Naive thymus-derived CD8-positive, alpha-beta T cell (primary cell): ENCODE measurements around the gene LCN15. TPM values are rescaled to one million over a fixed set of nuclear protein-coding genes. Genes with fewer than 3 reads are reported as not detected.

ENCODE experiments used
- ATAC-seq, 2 donors: fragments of 150-1000 bp; cut with Tn5 transposase in 1 of 2; sonication (Bioruptor Pico), chemical (Tn5 transposase) in 1 of 2; 1 replicate in 1 of 2; 2 replicates in 1 of 2; pipeline ENCODE4 v1.10.0; 2021; ENCODE audit warnings: mild to moderate bottlenecking in 2 of 2, moderate library complexity in 2 of 2
- POLR2A ChIA-PET: fragments of 350-600 bp; sonication (Branson Sonifier 250); formaldehyde crosslinking; loops from one replicate; lab custom pipeline; 2021; ENCODE audit warnings: antibody characterized with exemption; lab: Charles Lee
- DNase-seq, 10 donors: peaks; one replicate each; pipeline versions ENCODE4 v3.0.0 to v3.0.0-alpha.2; 2020 to 2022
- H3K27ac Mint-ChIP-seq, 10 donors: one replicate each; pipeline ENCODE4 v1.8.0; 2020 to 2022; ENCODE audit warnings: mild to moderate bottlenecking in 10 of 10, mixed read lengths in 10 of 10, moderate library complexity in 4 of 10, inconsistent platforms in 1 of 10
- H3K27me3 Mint-ChIP-seq, 5 donors: one replicate each; pipeline ENCODE4 v1.8.0; 2021 to 2022; ENCODE audit warnings: mixed read lengths in 5 of 5
- H3K36me3 Mint-ChIP-seq, 3 donors: one replicate each; pipeline ENCODE4 v1.8.0; 2020 to 2022; ENCODE audit warnings: mixed read lengths in 3 of 3, mild to moderate bottlenecking in 2 of 3, inconsistent platforms in 1 of 3
- H3K4me1 Mint-ChIP-seq, 4 donors: one replicate each; pipeline ENCODE4 v1.8.0; 2021 to 2022; ENCODE audit warnings: mixed read lengths in 4 of 4
- H3K4me3 Mint-ChIP-seq, 10 donors: one replicate each; pipeline ENCODE4 v1.8.0; 2020 to 2022; ENCODE audit warnings: mild to moderate bottlenecking in 10 of 10, mixed read lengths in 10 of 10, moderate library complexity in 6 of 10, inconsistent platforms in 1 of 10
- H3K9me3 Mint-ChIP-seq, 9 donors: one replicate each; pipeline ENCODE4 v1.8.0; 2020 to 2022; ENCODE audit warnings: mixed read lengths in 9 of 9, mild to moderate bottlenecking in 3 of 9, inconsistent platforms in 1 of 9, moderate library complexity in 1 of 9
- polyA plus RNA-seq, 3 donors: library from polyadenylated mRNA; unstranded; fragments of 300-500 nt; fragmentation: Illumina TruSeq; gene quantifications; one replicate each; pipeline ENCODE4 v1.2.3, GENCODE V29; 2021
- total RNA-seq, 8 experiments: library from RNA in 2 of 8; stranded (reverse) in 2 of 8; gene quantifications; one replicate each; pipeline ENCODE4 v1.2.3 and lab custom pipeline; 2021 to 2026

Gene LCN15
- total and polyA plus RNA-seq, 5 experiments from 2014 or later = not detected

DNA sequence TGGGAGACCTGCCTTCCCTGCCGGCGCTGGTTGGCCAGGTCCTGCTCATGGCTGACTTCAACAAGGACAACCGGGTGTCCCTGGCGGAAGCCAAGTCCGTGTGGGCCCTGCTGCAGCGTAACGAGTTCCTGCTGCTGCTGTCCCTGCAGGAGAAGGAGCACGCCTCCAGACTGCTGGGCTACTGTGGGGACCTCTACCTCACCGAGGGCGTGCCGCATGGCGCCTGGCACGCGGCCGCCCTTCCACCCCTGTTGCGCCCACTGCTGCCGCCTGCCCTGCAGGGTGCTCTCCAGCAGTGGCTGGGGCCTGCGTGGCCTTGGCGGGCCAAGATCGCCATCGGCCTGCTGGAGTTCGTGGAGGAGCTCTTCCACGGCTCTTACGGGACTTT lies 41.4 kb downstream of the LCN15 start:
- peaks cover 17 to 50% (median 38%) of the 10 kb centered on the region in 4 donors for H3K4me1 Mint-ChIP-seq
- H3K36me3 Mint-ChIP-seq = peaks cover 6 to 35% (median 21%) of the 10 kb centered on the region in 3 donors
- POLR2A ChIA-PET = no interaction called here
- no peaks in the 10 kb centered on the region for H3K9me3 Mint-ChIP-seq
- no peak overlapping the region for H3K27ac Mint-ChIP-seq
- no peak for DNase-seq
- H3K4me3 Mint-ChIP-seq = no peak overlapping the region
- ATAC-seq = no peak
- no peaks in the 10 kb centered on the region for H3K27me3 Mint-ChIP-seq

DNA sequence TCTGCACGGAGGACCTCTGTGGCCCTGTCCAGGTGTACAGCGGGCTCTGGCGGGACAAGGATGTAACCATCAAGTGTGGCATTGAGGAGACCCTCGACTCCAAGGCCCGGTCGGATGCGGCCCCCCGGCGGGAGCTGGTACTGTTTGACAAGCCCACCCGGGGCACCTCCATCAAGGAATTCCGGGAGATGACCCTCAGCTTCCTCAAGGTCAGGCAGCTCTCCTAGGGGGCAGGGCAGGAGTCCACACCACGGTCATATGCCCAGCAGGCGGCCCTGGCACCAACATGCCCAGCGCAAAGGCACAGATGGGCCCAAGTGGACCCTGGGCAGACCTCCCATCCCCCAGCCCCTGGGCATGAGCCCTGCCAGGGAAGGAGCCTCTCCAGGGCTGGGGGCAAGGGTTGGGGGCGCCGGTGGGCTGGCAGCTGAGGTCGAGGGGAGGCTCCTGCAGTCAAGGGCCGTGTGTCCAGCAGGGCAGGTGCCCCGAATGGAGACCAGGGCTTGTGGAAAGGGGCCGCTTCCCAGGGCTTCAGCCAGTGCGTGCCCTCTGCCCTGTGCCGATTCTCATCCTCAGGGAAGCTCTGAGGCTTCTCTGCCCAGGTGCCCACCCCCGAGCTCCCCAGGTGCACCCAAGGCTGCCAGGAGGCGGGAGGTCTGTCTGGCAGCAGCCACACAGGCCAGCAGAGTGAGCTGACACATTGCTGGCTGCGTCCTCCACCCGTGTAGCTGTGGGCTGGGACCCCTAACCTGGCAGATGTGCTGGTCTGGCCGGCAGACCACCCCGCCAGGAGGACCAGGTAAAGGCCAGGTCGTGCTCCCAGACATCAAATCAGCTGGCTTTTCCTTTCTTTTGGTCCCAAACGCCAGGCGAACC lies 42.0 kb downstream of the LCN15 start:
- no peak for DNase-seq
- no peaks in the 10 kb centered on the region for H3K27me3 Mint-ChIP-seq
- ATAC-seq = no peak
- H3K4me3 Mint-ChIP-seq = no peak overlapping the region
- peaks cover 6 to 35% (median 21%) of the 10 kb centered on the region in 3 donors for H3K36me3 Mint-ChIP-seq
- no peaks in the 10 kb centered on the region for H3K9me3 Mint-ChIP-seq
- POLR2A ChIA-PET = interaction anchor here (0.8 to 1.2 kb wide), 2 partner anchors 9 to 26 kb away, joined by 3 read pairs; no protein-coding TSS in a partner anchor
- no peak overlapping the region for H3K27ac Mint-ChIP-seq
- H3K4me1 Mint-ChIP-seq = peaks cover 15 to 47% (median 36%) of the 10 kb centered on the region in 4 donors

DNA sequence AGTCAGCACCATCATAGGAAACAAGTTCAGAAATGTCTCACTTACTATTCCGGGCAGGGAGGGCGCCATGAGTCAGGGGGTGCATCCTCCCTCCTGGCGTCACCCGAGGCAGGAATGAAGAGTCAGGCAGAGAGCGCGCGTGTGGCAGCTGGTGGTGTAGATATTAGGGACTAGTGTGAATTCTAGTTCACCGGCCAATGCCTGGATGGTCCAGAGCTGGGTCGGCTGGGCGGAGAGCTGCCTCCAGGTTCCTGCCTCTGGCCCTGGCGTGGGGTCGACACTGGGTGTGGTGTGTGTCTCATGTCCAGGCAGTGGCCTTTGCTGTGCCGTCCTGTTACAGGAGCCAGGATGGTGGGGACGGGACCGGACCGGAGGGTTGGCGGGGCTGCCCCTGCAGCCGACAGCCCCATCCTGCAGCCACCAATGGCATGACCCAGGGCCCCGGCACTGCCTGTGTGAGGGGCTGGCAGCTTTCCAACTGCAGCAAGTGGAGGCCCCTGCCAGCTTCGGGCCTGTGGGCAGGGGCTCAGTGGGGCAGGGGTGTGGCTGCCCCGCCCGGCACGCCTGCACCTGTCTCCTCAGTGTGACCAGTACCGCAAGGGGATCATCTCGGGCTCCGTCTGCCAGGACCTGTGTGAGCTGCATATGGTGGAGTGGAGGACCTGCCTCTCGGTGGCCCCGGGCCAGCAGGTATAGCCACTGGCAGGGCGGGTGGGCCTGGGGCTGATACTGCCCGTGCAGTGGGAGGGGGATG lies 42.8 kb downstream of the LCN15 start:
- H3K4me1 Mint-ChIP-seq = peaks cover 11 to 41% (median 29%) of the 10 kb centered on the region in 4 donors
- POLR2A ChIA-PET = interaction anchor here (0.8 to 1.2 kb wide), 2 partner anchors 8 to 25 kb away, joined by 3 read pairs; no protein-coding TSS in a partner anchor
- DNase-seq = no peak

DNA sequence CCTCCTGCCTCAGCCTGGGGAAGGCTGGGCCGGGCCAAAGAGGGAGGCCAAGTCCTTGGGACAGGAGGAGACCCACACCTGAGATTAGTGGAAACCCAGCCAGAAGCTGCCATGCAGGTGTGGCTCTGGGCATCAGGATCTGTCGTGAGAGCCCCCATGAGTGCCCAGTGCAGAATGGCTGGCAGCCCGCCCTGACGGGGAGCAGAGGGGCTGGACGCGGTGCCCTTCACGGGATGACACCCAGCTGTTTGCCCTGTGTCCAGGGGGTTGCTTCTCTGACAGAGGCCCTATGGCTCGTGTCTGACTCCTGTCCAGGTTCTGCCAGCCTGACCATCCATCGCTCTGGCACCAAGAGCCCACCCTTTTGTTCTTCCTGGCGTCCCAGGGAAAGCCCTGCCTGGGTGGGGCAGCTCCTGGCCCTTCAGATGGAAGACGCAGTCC lies 43.4 kb downstream of the LCN15 start:
- POLR2A ChIA-PET = interaction anchor here (1.2 kb wide), 1 partner anchor 25 kb away, joined by 3 read pairs; no protein-coding TSS in a partner anchor
- DNase-seq (no peak), ATAC-seq (no peak)
- Mint-ChIP-seq H3K9me3 (no peaks in the 10 kb centered on the region), H3K4me1 (peaks cover 10 to 35% (median 25%) of the 10 kb centered on the region in 4 donors), H3K27ac (peak overlapping the region in 1 of 10 donors; percentile 34), H3K36me3 (peaks cover 0 to 27% (median 11%) of the 10 kb centered on the region in 3 donors), H3K27me3 (peaks cover 0 to 4% (median 1%) of the 10 kb centered on the region in 5 donors), H3K4me3 (no peak overlapping the region)

More for the DNA sequence above, 42.8 kb downstream of the LCN15 start:
- Mint-ChIP-seq H3K27ac (peak overlapping the region in 2 of 10 donors; percentile 20 to 34), H3K4me3 (no peak overlapping the region), H3K9me3 (no peaks in the 10 kb centered on the region), H3K27me3 (no peaks in the 10 kb centered on the region), H3K36me3 (peaks cover 1 to 33% (median 17%) of the 10 kb centered on the region in 3 donors)
- no peak for ATAC-seq

DNA sequence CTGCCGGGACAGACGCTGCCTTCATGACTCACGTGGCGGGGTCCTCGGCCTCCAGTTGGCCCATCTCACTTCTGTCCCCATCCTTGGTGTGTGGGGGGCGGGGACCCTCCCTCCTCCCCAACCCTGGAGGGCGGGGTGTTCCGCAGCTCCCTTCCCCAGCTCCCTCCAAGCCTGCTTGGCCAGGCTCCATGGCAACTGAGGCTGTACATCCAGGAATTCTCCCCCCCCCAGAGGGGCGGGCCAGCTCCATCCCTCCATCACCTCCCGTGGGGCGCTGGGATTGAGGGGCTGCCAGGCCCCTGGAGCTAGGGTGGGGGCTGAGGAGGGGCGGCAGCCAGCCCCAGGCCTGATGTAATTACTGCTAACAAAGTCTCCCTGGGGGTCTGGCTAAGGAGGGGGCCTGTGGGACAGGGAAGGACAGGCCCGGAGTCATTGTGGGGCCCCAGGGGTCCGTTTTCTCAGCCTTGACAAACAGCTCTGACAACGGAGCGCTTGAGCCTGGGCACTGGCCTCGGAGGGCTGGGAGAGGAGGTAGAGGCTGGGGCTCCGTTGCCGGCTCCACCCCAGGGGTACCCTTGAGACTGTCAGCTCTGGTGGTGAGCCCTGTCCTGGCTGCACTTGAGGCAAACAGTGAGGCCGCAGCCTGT lies 43.9 kb downstream of the LCN15 start:
- Mint-ChIP-seq H3K4me3 (no peak overlapping the region), H3K36me3 (peaks cover 0 to 21% (median 9%) of the 10 kb centered on the region in 3 donors), H3K9me3 (no peaks in the 10 kb centered on the region), H3K27ac (no peak overlapping the region), H3K4me1 (peaks cover 11 to 30% (median 23%) of the 10 kb centered on the region in 4 donors), H3K27me3 (peaks cover 0 to 9% (median 4%) of the 10 kb centered on the region in 5 donors)
- ATAC-seq (no peak), DNase-seq (no peak)
- POLR2A ChIA-PET = no interaction called here

DNA sequence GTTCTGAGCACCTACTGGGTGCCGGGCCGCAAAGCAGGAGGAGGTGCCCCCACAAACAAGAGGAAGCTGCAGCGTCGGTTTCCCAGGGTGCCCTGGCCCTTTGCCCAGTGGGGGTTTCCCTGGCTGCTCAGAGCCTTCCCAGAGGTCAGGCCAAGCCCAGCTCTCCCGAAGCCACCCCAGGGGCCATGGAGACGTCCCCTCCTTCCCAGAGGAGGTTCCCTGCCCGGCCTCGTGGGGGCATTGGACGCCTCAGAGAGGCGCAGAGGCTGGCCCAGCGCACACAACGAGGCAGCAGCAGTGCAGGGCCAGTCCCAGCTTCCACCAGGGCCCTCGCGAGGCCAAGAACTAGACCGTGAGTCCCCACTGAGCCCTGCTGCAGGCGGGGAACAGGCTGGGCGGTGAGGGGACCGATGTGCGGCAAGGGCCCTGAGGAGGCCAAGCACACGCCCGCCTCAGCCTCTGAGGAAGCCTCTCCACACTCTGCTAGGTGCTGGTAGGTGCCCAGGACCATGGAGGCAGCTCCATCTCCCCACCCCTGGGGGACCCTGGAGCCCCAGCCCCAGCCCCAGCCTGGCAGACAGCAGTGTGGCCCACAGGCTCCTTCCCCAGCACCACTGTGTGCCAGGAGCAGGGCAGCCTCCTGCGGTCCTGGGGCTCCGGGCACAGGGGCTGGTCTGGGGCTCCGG lies 45.0 kb downstream of the LCN15 start:
- POLR2A ChIA-PET = interaction anchor here (0.9 to 1.5 kb wide), 2 partner anchors 8 to 16 kb away, joined by 3 to 12 read pairs; no protein-coding TSS in a partner anchor
- peak; percentile 16 to 67 for ATAC-seq
- Mint-ChIP-seq H3K27ac (no peak overlapping the region), H3K9me3 (no peaks in the 10 kb centered on the region), H3K4me3 (peak overlapping the region in 2 of 10 donors; percentile 5 to 29), H3K4me1 (peaks cover 10 to 26% (median 19%) of the 10 kb centered on the region in 4 donors), H3K27me3 (peaks cover 0 to 11% (median 7%) of the 10 kb centered on the region in 5 donors), H3K36me3 (peaks cover 0 to 11% (median 4%) of the 10 kb centered on the region in 3 donors)
- peak in 1 of 10 donors; percentile 24 for DNase-seq

DNA sequence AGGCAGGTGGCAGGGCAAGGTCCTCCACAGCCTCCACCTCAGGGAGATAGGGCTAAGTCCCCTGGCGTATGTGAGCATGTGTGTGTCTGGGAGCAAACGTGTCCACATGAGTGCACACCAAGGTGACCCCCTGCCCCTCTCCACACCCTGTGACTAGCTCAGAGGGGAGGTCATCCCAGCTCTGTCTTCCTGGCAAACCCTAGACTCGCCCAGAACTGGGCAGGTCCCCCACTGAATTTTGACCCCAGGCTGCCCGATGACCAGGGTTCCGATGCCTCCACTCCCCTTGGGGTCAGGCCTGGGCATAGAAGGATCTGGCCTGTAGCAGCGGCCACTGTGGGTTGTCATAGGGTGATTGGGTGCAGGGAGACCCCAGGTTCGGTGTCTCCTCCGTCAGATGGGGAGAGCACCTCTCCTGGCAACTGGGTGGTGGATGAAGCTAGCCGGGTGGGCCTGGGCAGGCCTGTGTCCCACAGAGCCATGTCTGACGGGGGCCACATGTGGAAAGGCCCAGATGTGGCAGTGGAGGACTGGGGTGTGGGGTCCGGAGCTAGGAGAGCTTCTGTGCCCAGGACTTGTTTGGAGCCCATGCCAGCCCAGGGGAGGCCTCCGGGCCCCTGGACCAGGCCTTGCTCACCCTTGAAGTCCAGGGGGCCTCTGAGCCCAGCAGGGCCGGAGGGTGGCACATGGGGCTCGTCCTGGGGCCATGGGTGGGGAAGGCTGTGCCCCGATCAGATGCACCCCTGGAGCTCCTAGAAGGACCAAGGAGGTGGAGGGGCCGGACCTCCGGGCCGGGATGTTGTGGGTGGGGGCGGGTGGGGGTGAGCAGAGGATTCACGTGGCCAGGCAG lies 45.7 kb downstream of the LCN15 start:
- Mint-ChIP-seq H3K9me3 (no peaks in the 10 kb centered on the region), H3K4me1 (peaks cover 6 to 23% (median 12%) of the 10 kb centered on the region in 4 donors), H3K36me3 (peaks cover 0 to 3% (median 0%) of the 10 kb centered on the region in 3 donors), H3K27me3 (peaks cover 0 to 18% (median 14%) of the 10 kb centered on the region in 5 donors), H3K4me3 (peak overlapping the region in 2 of 10 donors; percentile 24 to 29), H3K27ac (no peak overlapping the region)
- ATAC-seq (no peak), DNase-seq (no peak)
- POLR2A ChIA-PET = interaction anchor here (0.9 to 1.5 kb wide), 2 partner anchors 9 to 16 kb away, joined by 3 to 12 read pairs; no protein-coding TSS in a partner anchor

DNA sequence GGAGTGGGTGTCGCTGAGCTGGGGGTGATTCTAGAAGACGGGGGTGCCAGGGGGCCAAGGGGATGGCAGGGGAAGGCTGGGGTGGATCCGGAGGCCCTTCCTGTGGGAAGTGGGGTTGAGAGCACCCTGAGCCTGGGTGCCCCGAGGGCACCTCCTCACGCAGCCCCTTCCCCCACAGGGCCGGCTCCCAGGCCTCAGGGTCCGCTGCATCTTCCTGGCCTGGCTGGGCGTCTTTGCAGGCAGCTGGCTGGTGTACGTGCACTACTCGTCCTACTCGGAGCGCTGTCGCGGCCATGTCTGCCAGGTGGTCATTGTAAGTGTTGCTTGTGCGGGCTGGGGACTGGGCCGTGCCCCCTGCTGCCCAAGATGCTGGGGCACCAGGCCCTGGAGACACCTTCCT lies 46.9 kb downstream of the LCN15 start:
- no peaks in the 10 kb centered on the region for H3K9me3 Mint-ChIP-seq
- DNase-seq (no peak), ATAC-seq (no peak)
- peaks cover 6 to 24% (median 10%) of the 10 kb centered on the region in 4 donors for H3K4me1 Mint-ChIP-seq
- H3K27me3 Mint-ChIP-seq = peaks cover 0 to 25% (median 16%) of the 10 kb centered on the region in 5 donors
- POLR2A ChIA-PET = interaction anchor here (0.6 kb wide), 1 partner anchor 165 kb away, joined by 3 read pairs; no protein-coding TSS in a partner anchor
- H3K4me3 Mint-ChIP-seq = no peak overlapping the region
- H3K27ac Mint-ChIP-seq = no peak overlapping the region
- no peaks in the 10 kb centered on the region for H3K36me3 Mint-ChIP-seq

DNA sequence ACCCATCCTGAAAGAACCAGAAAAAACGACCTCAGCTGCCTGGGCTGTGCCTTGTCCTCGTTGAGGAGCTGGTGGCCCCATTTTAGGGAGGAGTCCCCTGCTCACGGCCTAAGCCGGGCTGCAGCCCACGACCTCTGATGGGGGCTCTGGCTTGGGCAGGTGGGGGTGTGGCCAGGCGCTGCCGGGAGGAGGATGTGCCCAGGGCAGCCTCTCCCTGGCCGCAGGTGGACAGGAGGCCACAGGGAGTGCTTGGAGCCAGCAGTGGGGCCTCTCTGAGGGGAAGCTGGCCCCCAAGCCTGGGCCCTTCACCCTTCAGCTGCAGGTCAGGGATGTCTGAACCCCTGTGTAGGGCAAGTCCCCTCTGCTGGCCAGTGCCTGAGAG lies 49.4 kb downstream of the LCN15 start:
- Mint-ChIP-seq H3K9me3 (no peaks in the 10 kb centered on the region), H3K27ac (no peak overlapping the region), H3K36me3 (no peaks in the 10 kb centered on the region), H3K4me1 (peaks cover 4 to 22% (median 12%) of the 10 kb centered on the region in 4 donors), H3K27me3 (peaks cover 2 to 46% (median 28%) of the 10 kb centered on the region in 5 donors), H3K4me3 (no peak overlapping the region)
- POLR2A ChIA-PET = interaction anchor here (1.2 kb wide), 1 partner anchor 13 kb away, joined by 3 read pairs; no protein-coding TSS in a partner anchor
- DNase-seq = no peak
- ATAC-seq = no peak

DNA sequence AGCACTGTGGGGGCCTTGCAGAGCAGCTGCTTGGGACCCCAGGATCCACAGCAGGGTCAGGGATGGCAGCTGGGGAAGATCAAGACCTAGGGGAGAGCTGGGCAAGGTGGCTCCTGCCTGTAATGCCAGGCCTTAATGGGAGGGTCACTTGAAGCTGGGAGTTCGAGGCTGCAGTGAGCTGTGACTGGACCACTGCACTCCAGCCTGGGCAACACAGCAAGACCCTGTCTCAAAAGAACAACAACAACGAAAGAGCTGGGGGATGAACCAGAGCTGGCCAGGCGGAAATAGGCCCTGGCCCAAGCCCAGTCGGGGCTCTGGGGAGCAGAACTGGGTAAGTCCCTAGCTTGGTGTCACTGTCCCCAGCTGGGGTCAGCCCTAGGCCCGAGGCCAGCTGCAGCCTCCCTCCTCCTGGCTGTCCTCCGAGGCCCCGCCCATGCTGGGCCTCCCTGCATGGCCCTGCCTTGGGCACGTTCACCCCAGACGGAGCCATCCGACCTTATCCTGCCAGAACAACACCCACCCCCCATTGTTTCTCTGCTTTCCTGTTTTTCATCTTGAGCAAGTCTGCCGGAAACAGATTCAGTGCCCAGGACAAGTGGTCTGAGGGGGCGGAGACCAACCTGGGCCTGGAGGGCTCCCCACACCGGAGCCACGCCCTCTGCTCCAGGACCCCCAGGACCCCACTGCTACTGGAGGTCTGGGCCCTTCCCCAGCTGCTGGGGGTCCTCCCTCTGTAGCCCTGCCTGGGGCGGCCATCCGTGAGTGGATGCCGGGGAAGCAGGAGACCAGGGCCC lies 50.0 kb downstream of the LCN15 start:
- DNase-seq (no peak), ATAC-seq (no peak)
- no peak overlapping the region for H3K27ac Mint-ChIP-seq
- H3K4me1 Mint-ChIP-seq = peaks cover 4 to 20% (median 12%) of the 10 kb centered on the region in 4 donors
- POLR2A ChIA-PET = interaction anchor here (1.0 to 1.4 kb wide), 3 partner anchors 8 to 13 kb away, joined by 3 to 10 read pairs (median 4); no protein-coding TSS in a partner anchor
- H3K27me3 Mint-ChIP-seq = peaks cover 2 to 46% (median 30%) of the 10 kb centered on the region in 5 donors
- peak overlapping the region in 2 of 10 donors; percentile 20 to 28 for H3K4me3 Mint-ChIP-seq
- no peaks in the 10 kb centered on the region for H3K36me3 Mint-ChIP-seq
- H3K9me3 Mint-ChIP-seq = no peaks in the 10 kb centered on the region
